Measurements from ENCODE around the gene ALKBH3.

The ALKBH3 gene

GRCh38 chr11:43957571-43957970 is 76.9 kb downstream of the ALKBH3 start:
- DNase-seq (ENCODE audit: low read depth in 2 of 2, low spot score in 1 of 2): no peak

GRCh38 chr11:43959321-43959995 is 78.8 kb downstream of the ALKBH3 start:
- DNase-seq (ENCODE audit: low read depth in 2 of 2, low spot score in 1 of 2): no peak

GRCh38 chr11:43962383-43963278 is 82.0 kb downstream of the ALKBH3 start:
- no peak for DNase-seq (ENCODE audit: low read depth in 2 of 2, low spot score in 1 of 2)

- DNase-seq (ENCODE audit: low read depth in 2 of 2, low spot score in 1 of 2): no peak
These were observed 82.6 kb downstream of the ALKBH3 start for GRCh38 chr11:43963279-43963620.

GRCh38 chr11:43967661-43968060 is 87.0 kb downstream of the ALKBH3 start:
- no peak for DNase-seq (ENCODE audit: low read depth in 2 of 2, low spot score in 1 of 2)

- DNase-seq (ENCODE audit: low read depth in 2 of 2, low spot score in 1 of 2): no peak
These were observed 88.1 kb downstream of the ALKBH3 start for GRCh38 chr11:43968719-43969118.

- DNase-seq (ENCODE audit: low read depth in 2 of 2, low spot score in 1 of 2): no peak
These were observed 88.9 kb downstream of the ALKBH3 start for GRCh38 chr11:43969543-43969942.
